ENCODE measurements around the gene GPR171.
A peak's percentile ranks its signal among the peaks of the same experiment; 100 is the strongest.
"Not testable (repeated sequence)": the region's sequence is repeated elsewhere in the genome, so short reads cannot be mapped to it uniquely, and the experiment has no call there.

Gene GPR171, protein sequence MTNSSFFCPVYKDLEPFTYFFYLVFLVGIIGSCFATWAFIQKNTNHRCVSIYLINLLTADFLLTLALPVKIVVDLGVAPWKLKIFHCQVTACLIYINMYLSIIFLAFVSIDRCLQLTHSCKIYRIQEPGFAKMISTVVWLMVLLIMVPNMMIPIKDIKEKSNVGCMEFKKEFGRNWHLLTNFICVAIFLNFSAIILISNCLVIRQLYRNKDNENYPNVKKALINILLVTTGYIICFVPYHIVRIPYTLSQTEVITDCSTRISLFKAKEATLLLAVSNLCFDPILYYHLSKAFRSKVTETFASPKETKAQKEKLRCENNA

DNA sequence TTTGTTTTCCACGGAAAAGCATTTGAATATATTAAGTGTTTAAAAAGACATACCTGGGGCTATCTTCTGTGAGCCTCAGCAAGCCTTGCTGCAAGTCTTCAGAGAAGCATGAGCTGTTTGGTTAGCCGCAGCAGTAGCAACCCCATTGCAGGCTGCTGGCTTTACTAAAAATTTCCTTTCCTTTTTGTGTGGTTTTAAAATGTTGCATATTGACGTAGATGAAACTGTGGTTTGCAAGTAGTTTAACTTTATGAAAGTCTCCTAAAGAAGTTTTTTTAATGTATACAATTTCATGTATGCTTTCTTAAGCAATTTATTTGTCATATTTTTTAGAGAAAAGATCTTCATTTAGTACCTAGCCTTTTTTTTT is at the start of gene GPR171:
GPR171 (minus strand) TSS at position 166 of the 370 bp plus-strand sequence. CDS start 3,830 bp downstream, outside the sequence.
- peak; percentile 59 for DNase-seq

DNA sequence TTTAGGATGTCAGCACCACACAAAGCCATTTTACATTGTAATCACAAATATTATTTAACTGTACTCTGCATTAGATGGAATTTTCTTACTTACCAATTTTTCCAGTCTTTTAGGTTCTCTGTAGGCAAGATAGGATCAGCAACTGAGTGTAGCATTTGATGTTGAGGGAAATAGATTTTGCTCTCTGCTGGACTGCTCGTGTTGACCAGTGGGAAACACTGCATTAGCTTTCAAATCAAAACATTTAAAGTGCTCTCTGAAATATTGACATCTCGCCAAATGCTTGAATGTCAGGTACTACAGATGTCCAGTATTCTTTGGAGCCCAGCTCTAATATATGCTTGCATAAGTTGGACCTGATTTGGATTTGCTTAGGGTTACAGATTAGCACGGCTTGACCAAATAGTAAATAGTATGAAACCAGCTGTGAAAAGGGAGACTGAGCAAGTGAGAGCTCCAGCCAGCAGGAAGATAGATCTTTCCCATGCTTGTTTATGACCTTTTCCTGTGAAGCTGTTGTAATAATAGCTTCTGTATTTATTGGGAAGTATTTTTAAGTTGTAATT is 45.8 kb upstream of the GPR171 start:
- DNase-seq: no peak

DNA sequence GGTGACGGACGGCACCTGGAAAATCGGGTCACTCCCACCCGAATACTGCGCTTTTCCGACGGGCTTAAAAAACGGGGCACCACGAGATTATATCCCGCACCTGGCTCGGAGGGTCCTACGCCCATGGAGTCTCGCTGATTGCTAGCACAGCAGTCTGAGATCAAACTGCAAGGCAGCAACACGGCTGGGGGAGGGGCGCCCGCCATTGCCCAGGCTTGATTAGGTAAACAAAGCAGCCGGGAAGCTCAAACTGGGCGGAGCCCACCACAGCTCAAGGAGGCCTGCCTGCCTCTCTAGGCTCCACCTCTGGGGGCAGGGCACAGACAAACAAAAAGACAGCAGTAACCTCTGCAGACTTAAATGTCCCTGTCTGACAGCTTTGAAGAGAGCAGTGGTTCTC is 39.0 kb upstream of the GPR171 start:
- not testable (repeated sequence) for DNase-seq

DNA sequence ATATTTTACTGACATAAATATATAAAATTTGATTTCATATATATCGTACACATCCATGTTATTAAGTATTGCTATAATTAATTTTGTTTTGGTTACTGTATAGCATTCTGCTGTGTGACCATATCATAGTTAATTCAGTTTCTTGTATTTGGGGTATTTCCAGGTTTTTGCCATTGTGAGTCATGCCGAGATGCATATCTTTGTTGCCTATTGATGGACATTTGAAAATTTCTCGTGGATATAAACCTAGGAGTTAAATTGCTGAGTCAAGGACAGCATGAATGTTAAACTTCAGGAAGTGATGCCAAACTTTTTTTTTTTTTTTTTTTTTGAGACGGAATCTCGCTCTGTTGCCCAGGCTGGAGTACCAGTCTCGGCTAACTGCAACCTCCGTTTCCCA is 33.7 kb upstream of the GPR171 start:
- DNase-seq: no peak

DNA sequence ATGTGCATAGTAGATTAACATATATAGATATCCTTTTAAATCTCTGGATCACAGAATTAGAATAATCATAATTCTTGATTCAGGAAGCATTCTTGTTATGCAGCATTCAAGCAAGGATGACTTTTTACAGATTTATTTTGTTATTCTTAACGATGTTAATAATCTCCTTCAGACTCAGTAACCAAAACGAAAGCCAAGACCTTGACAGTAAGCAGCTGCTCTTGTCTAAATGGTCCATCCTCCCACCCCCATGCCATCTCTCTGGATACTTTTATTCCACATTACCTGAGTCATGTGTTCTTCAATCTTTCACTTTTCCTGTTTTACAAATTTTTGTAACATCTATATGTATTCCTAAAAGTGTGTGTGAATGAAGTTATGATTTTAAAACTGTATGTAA is 33.3 kb upstream of the GPR171 start:
- no peak for DNase-seq

DNA sequence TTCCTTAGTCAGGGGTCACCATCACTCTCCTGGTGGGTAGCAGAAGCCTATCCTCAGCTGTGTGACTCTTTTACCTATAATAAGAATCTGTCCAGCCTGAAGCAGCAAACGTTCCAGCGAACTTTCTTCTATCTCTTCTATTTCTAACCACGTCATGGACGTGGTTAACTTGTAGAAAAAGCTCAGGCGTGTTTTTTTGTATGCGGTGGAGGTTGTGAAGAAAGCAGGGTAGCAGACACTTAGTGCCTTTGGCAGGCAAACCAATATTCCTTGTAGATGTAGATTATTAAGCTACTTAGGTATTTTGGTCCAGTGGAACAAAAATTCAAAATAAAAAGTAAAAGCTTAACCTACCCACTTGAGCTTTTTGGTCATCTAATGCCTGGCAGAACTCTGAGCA is 31.8 kb upstream of the GPR171 start:
- no peak for DNase-seq

DNA sequence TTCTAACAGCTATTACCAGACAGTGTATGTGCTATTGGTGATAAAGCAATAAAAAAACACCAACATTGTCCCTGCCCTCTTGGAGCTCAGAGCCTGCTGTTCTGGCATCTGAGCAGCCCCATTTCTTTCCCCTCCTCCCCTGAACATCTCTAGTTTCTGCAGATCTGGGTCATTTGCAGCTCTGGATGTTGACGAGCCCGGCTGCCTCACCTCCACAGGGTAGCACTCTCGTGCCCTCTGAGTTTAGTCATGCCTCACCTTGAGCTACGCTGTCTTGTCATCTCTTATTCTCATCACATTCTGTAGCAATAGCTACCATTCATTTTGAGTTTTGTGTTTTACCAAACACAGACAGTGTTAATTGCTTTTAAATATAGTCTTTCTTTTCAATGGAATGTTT is 30.0 kb upstream of the GPR171 start:
- DNase-seq: no peak

DNA sequence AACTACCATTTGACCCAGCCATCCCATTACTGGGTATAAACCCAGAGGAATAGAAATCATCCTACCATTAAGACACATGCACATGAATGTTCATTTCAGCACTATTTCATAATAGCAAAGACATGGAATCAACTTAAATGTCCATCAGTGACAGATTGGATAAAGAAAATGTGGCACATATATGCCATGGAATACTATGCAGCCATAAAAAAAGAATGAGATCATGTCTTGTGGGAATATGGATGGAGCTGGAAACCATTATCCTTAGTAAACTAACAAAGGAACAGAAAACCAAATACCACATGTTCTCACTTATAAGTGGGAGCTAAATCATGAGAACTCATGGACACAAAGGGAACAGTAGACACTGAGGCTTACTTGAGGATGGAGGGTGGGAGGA is 29.4 kb upstream of the GPR171 start:
- DNase-seq: not testable (repeated sequence)

DNA sequence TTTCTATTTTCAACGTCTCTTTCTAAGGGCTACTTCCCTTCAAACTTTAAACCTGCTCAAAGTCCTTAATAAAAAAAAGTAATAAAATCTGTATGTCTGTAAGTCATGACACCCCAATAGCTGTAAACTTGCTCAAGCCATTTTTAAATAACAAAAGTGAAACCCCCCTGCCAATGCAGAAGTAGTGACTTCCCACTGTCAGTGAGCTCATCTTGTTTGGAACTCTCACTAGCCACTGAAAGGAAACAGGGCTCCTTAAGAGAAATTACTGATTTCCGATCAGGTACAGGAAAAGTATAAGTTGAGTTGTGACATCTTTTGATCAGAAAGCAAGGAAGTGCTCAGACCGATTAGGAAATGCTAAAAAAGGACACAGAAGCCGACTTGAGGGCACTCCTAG is 27.6 kb upstream of the GPR171 start:
- DNase-seq: no peak

DNA sequence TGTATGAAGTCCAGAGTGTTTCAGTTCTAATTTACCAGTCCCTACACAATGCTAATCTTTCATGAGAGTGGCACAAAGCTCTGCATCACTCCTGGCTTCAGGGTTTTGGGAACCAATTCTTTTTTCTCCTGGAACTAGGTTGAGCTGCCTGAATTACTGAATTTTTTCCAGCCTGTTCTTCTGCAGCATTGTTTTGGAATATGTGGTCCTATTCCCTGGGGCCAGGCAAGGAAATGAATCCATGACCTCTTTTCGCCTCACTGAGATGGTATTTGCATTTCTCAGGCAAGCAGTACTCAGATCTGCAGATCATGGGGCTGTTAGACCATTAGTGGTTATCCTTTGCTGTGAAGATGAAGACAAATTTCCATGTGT is 25.6 kb upstream of the GPR171 start:
- DNase-seq: no peak

DNA sequence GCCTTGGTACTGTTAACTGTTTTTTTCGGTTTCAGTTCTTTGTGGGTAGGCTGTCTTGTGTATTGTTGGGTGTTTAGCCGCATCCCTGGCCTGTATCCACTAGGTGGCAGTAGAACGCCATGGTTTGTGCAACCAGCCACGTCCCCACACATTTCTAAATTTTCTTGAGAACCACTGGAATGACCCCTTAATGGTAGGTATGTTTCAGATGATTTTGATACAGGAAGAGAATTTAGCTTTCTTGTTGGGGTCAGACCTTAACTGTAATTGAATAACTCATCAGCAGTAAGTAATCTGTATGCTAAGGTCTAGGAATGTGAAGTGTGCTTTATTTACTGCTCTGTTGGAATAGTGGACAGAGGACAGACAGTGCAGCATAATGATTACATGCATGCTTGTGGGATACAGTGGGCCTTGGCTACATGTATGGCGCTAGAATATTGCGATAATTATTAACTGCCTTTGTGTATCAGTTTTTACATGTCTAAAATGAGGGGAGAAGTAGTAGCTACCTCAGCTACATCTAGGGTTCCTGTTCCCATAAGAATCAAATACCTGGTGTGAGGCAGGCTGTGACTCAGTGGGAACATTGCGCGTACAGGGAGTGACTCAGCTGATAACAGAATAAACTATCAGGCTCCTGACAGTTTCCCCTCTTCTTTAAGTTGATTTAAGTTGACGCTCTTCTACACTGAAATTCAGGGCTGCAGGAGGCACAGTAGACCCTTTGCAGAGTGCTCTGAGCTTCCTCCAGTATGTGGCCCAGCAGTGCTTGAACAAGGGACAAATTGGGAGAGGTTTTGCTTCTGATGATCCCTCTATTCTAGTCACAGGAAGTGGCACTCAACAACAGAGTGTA is 25.0 kb upstream of the GPR171 start:
- DNase-seq: peak; percentile 77

DNA sequence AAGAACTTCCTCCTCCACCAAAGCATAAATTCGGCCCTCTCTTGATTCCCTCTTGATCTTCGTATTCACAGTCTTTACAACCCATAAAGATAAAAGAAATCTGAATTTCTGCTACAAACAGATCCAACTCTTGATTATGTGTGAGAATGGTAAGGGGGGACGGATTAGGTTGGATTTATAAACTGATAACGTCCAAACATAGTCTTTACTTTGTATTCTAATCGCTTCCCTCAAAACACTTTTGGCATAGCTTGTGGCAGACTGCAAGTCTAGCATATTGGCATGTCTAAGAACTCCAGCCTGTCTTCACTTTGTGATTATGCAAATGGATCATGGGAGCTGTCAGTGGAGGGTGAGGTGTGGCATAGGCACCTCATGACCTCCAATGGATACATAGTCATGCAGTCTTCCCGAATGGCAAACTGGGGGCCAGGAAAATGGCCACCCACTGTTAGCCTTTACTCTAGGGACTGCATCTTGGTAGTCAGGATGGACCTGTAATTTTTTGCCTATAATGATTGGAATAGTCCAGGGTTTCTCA is 24.3 kb upstream of the GPR171 start:
- DNase-seq: no peak

DNA sequence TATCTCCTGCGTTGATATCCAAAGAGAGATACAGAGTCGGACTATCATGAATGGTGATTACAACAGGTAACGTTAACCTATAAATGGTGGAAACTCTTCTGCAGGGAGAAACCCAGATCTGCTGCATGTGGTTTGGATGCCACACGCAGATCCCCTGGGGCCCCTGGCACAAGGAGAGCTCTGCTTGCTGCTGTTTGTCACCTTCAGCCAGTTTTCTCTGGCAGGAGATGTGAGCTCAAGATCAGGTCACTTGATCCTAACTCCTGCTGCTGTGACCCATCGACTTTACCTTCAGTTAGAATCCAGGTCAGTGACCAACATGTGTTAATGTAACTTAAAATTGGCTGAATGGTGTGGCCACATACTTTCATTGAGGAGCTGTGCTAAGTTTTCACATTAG is 23.8 kb upstream of the GPR171 start:
- no peak for DNase-seq

DNA sequence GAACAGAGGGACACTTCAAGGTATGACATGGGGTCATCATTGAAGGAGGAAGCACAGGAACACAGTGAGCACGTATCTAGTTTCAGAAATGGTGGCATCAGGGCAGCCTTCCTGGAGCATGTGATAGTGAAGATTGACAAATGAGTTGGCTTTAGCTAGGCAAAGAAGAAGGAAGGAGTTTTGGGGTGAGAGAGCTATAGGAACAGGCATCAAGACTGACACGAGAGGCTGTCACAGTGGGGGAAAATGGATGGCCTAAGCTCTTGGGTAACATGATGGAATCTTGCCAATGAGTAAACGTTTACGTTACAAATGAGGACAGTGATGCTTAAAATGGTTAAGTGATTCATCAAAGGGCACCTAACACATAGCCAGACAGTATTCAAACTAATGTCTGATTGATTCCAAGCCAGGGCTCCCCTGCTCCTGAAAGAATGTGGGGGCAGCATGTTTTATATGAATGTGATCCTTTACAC is 23.1 kb upstream of the GPR171 start:
- no peak for DNase-seq

DNA sequence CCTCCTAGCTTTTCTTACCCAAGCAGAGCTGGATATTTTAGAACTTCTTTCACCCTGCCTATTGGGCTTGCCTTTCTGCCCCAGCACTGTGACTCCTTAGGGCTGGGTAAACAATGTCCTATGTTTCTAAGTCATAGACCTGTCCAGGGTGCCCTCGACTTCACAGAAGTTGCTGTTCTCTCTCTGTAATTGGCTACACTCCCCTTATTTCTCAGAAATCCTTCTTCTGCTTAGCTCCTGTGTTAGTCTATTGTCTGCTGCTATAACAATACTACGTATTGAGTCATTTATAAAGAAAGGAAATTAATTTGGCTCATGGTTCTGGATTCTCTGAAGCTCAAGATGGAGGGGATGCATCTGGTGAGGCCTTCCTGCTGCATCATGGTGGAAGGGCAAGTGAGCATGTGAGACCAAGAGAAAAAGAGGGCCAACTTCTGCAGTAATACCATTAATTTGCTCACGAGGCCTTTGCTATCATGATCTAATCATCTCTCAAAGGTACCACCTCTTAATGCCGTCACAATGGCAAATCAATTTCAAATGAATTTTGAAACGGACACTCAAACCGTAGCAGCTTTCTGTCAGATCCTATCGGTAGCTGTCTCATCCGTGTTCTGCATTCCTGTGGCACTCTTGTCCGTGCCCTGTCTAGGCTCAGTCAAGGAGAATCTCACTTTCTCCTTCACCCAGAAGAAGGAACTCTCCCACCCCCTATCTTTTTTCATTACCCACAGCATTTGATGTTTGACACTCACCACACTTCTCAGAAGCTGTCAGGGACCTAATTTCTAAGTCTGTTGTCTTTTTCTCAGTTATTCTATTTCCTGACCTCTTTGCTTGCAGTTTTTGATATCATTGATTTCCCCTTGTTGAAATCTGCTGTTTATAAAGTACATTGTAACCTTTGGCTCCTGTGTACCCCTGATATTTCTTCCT is 22.3 kb upstream of the GPR171 start:
- no peak for DNase-seq

DNA sequence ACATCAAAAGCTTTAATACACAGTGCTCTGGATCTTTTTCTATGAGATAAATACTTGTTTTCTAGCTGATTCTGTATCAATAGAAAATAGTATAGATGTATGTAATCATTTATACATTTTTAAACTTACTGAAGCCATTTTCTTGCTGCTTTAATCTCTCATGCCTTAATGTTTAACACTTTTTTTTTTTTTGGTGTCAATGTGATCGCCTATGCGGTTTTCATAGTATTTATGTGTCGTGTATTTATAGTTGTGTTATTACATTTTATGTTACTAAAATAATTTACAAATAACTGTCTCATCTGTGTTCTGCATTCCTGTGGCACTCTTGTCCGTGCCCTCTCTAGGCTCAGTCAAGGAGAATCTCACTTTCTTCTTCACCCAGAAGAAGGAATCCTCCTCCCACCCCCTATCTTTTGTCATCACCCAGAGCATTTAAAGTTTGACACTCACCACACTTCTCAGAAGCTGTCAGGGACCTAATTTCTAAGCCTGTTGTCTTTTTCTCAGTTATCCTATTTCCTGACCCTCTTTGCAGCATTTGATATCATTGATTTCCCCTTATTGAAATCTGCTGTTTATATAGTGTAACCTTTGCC is 21.4 kb upstream of the GPR171 start:
- DNase-seq: no peak

DNA sequence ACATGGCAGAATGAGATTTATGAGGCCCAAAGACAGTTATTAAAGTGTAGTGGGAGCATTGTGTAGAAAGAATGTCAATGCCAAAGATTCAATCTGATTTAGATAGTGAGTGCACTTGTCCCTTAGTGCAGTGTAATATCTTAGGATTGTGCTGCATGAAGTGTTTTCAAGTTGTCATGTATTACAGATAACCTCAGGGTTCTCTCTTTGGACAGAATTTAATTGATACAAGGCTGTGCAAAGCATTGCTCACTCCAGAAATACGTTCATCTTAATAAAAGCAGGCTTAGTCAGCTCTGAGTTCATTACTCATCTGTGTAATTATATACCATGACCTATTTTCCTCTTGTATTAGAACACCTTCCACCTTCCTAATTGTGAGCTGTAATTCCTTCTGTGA is 16.0 kb upstream of the GPR171 start:
- no peak for DNase-seq

DNA sequence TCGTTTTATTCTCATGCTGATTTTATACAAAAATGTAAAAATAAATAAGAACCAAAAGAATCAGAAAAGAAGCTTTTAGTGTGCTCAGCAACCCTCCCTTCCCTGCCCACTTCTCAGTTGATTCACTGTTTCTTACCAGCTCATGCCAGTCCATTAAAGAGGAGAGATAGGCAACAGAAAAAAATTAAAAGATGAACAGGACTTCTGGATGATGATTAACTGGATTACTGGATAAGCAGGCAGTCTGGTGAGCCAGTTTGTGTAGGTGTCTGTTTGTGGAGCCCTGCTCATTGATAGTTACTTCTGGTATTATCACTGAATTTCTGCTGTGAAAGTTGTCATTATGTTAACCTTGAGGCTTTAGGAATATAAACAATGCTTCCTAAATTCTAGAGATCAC is 15.1 kb upstream of the GPR171 start:
- DNase-seq: no peak

DNA sequence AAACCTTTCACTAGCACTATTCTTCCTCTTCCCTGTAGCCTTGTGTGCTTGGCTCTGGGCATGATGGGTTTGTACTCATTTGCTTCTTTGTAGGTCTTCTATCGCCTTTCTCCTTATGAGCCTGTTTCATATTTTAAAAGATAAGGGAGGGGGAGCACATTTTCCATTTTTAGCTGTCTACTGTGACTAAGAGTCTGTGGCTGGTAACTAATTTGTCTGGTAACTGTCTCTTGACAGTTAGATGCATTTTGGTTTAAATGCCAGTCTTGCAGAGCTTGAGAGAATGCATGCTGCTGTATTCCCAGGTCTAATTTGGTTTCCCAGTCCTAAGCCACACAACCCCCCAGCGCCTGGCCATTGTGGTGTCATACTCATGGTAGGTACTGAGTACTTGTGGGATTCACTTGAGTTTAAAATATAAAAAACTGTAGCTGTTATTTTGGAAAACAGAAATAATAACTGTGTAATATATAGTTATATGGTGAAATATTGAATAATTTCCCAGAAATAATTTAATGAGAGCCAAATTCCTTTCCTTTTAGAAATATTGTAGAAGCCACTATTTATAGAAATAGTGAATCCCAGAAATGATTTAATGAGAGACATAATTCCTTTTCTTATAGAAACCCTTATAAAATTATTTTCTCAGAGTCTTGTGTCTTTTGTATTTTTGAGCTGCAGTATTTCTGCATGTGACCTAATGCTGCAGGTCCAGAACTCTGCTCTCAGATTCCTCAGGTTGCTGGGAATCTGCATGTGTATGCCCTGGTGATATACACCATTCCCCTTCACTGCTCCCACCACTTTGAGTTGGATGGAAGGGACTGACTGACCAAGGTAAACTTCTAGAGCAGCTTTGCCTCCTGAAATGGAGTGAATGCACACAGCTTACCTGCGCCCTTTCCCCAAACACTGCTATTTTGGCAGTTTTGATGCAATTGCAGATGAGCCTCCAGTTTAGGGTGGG is 13.9 kb upstream of the GPR171 start:
- no peak for DNase-seq

DNA sequence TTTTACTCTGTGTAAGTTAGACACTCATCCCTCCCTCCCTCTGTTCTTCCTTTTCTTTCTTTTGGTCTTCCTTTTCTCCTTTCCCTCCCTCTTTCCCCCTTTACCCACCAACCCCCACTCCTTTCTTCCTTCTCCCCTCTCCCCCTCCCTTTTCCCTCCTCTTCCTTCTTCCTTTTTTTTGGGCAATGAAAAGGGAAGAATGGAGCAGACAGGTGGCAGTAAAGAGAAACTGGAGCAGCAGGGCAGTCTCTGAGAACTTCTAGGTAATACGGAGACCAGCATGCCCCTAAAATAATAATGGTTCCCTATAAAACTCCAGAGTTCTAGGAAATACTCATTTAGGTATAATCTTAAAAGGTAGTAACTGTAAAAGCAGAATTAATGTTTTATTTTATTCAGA is 11.4 kb upstream of the GPR171 start:
- DNase-seq: no peak

DNA sequence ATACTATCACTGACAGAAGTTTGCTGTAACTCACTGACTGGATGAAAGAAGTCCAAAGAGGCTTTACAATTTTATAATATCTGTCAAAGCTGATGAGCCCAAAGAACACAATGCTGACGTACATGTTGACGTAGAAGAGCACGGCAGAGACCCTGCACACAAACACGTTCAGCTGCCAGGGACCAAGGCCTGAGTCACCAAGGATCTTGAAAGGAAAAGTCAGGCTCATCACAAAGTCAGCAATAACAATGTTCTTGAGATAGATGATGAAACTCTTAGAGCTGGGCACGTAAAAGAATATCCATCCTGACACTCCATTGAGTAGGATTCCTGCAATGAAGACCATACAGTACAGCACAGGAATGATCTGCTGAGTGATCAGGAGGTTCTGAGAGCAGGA is 10.9 kb upstream of the GPR171 start:
- DNase-seq: no peak

Measured in activated T-cell treated with anti-CD3 and anti-CD28 coated beads, Interleukin-2, amount 50 U/mL, for 1 hour (primary cell).